Ovary (tissue), 9 donors: ENCODE measurements around the gene TRAPPC2. TPM values are rescaled to one million over a fixed set of nuclear protein-coding genes. Genes with fewer than 3 reads are reported as not detected.

ENCODE experiments used
- DNase-seq, 5 donors: peaks; one replicate each; pipeline ENCODE4 v3.0.0-alpha.2; 2019 to 2020
- H3K27ac ChIP-seq, 2 donors: fragments of 200-600 bp; one replicate each; pipeline versions ENCODE4 v1.5.1 to v1.8.0; 2019 to 2022
- H3K27me3 ChIP-seq: fragments of 200-600 bp; one replicate; pipeline ENCODE4 v1.8.0; 2022
- H3K36me3 ChIP-seq: fragments of 200-600 bp; sonication (generic); one replicate; pipeline ENCODE4 v1.5.1; 2019
- H3K4me1 ChIP-seq: one replicate; pipeline ENCODE4 v1.8.1; 2013; ENCODE audit warnings: mild to moderate bottlenecking, moderate library complexity; ENCODE audit not compliant: insufficient read depth
- H3K4me3 ChIP-seq: fragments of 200-600 bp; sonication (generic); one replicate; pipeline ENCODE4 v1.5.1; 2017
- H3K9me3 ChIP-seq, 2 donors: fragments of 200-600 bp in 1 of 2; sonication (generic) in 1 of 2; one replicate each; pipeline versions ENCODE4 v1.5.1 to v1.8.1; 2013 to 2019; ENCODE audit warnings: mild to moderate bottlenecking in 1 of 2, moderate library complexity in 1 of 2
- EP300 ChIP-seq: sonication (generic); formaldehyde crosslinking; IDR thresholded peaks from one replicate; pipeline ENCODE4 v1.6.1; 2017; ENCODE audit warnings: antibody characterized with exemption
- POLR2A ChIP-seq: fragments of 450-650 bp; IDR thresholded peaks from one replicate; pipeline ENCODE4 v1.6.1; 2017; ENCODE audit warnings: antibody characterized with exemption, mild to moderate bottlenecking, moderate library complexity
- WGBS, 3 donors: extraction: QIAGEN DNeasy Blood & Tissue Kit in 1 of 3; methylation state at CpG; one replicate each; pipeline versions ENCODE4 v1.1.5 to v1.1.7; 2013 to 2017; 5-methylcytosine and 5-hydroxymethylcytosine counted together
- intact Hi-C, 4 donors: fragments of 100-400 bp; cut with DNase I; formaldehyde crosslinking; loops; one replicate each; pipeline versions ENCODE4 v1.11.0 to v1.15.1; 2022 to 2023
- polyA plus RNA-seq, 2 donors: library from polyadenylated mRNA; stranded (reverse); fragments of 200-250 nt in 1 of 2; fragments of 350-450 nt in 1 of 2; fragmentation: Illumina TruSeq in 1 of 2; extraction: RNeasy Lipid Tissue Mini Kit (QIAGEN cat#74804) in 1 of 2; gene quantifications; one replicate each; pipeline ENCODE4 v1.2.3, GENCODE V29; 2013 to 2014
- total RNA-seq, 7 donors: library from RNA; depleted of rRNA in 2 of 7; stranded (reverse); fragments of >200 nt in 2 of 7; fragmentation: NEBNext Ultra II Directional in 3 of 7; extraction: Animal tissue kit (Norgen Biotek cat#: 25700) in 3 of 7; gene quantifications; one replicate each; pipeline versions ENCODE4 v1.1.0 to v1.2.4, GENCODE V29; 2016 to 2023
- TF ChIP-seq, protein P1 (sequence below), 3 donors: fragments of 450-650 bp in 2 of 3; fragments of 200-600 bp in 1 of 3; IDR thresholded peaks; one replicate each; pipeline versions ENCODE4 v1.5.1 to v1.8.0; 2016 to 2022; ENCODE audit warnings: antibody characterized with exemption in 3 of 3, mild to moderate bottlenecking in 1 of 3
- donor health status: DM: no; HTN: no; CAD: no; lungs with moderate emphysema.
- donor health status: DM: no; HTN: no; CAD: no.
- donor health status: Bipolar disorder and iron deficiency.
- donor health status: DM: yes; HTN: yes; CAD: no.
- donor health status: DM: no; HTN: no; CAD: no.
- donor health status: DM: yes; HTN: yes; CAD: no.

The TRAPPC2 gene
- total and polyA plus RNA-seq, 9 donors: 10.7 to 26.5 (median 20.9) TPM

DNA sequence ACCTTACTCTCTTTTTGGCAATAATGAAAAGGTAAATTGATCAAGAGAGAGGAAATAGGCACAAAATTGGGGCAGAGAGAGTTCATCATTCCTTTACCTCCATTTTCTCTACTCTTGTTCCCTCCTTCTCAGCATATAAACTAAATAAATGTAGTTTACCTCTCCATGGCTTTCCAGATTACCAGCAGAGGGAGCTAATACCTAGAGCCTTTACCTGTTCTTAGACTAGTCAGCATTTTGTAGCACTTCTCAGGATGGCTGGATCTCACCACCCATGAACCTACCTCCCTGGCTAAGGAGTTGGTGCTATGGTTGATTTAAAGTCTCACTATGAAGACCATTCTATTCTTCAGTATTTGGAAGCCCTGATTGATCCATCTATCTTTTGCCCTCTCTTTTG is 15.8 kb upstream of the TRAPPC2 start:
- Histone ChIP-seq H3K4me1 (no peaks in the 10 kb centered on the region), H3K27ac (no peak overlapping the region), H3K4me3 (no peak overlapping the region), H3K27me3 (no peaks in the 10 kb centered on the region), H3K36me3 (no peaks in the 10 kb centered on the region), H3K9me3 (no peaks in the 10 kb centered on the region)
- DNase-seq: no peak
- TF ChIP-seq POLR2A: no peak
- no peak for TF ChIP-seq EP300
- TF ChIP-seq, protein P1, sequence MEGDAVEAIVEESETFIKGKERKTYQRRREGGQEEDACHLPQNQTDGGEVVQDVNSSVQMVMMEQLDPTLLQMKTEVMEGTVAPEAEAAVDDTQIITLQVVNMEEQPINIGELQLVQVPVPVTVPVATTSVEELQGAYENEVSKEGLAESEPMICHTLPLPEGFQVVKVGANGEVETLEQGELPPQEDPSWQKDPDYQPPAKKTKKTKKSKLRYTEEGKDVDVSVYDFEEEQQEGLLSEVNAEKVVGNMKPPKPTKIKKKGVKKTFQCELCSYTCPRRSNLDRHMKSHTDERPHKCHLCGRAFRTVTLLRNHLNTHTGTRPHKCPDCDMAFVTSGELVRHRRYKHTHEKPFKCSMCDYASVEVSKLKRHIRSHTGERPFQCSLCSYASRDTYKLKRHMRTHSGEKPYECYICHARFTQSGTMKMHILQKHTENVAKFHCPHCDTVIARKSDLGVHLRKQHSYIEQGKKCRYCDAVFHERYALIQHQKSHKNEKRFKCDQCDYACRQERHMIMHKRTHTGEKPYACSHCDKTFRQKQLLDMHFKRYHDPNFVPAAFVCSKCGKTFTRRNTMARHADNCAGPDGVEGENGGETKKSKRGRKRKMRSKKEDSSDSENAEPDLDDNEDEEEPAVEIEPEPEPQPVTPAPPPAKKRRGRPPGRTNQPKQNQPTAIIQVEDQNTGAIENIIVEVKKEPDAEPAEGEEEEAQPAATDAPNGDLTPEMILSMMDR (IDR thresholded peaks at IDR 0.05): no peak
- intact Hi-C loops: loop anchor here in 2 of 4 donors (10.0 kb wide), 2 partner anchors 265 to 275 kb away; partner anchors contain the start of gene GEMIN8 (in 1 of the 2)

GRCh38 chrX:13748486-13748885 is 14.1 kb upstream of the TRAPPC2 start:
- Histone ChIP-seq H3K36me3 (no peaks in the 10 kb centered on the region), H3K4me3 (no peak overlapping the region), H3K27me3 (no peaks in the 10 kb centered on the region), H3K4me1 (no peaks in the 10 kb centered on the region), H3K27ac (no peak overlapping the region), H3K9me3 (no peaks in the 10 kb centered on the region)
- TF ChIP-seq POLR2A (no peak), EP300 (no peak)
- TF ChIP-seq, protein P1 (IDR thresholded peaks at IDR 0.05): no peak
- intact Hi-C loops: loop anchor here in 1 of 4 donors (5.0 kb wide), 1 partner anchor 91 kb away; no protein-coding TSS in a partner anchor
- 89 to 97% (median 97%) methylated on average over 3 of the region's 3 CpGs for WGBS, 3 donors
- DNase-seq: no peak

GRCh38 chrX:13747836-13748235 is 13.4 kb upstream of the TRAPPC2 start:
- H3K4me1 ChIP-seq: no peaks in the 10 kb centered on the region
- H3K4me3 ChIP-seq: no peak overlapping the region
- WGBS, 3 donors: 63 to 77% (median 65%) methylated on average over 2 of the region's 2 CpGs
- no peaks in the 10 kb centered on the region for H3K9me3 ChIP-seq
- H3K36me3 ChIP-seq: no peaks in the 10 kb centered on the region
- intact Hi-C loops: loop anchor here in 1 of 4 donors (5.0 kb wide), 1 partner anchor 91 kb away; no protein-coding TSS in a partner anchor
- DNase-seq: peak in 2 of 5 donors; percentile 15 to 63
- TF ChIP-seq, protein P1 (IDR thresholded peaks at IDR 0.05): peak in 1 of 3 donors; percentile 11
- TF ChIP-seq POLR2A: no peak
- no peaks in the 10 kb centered on the region for H3K27me3 ChIP-seq
- H3K27ac ChIP-seq: no peak overlapping the region

- Histone ChIP-seq H3K27me3 (no peaks in the 10 kb centered on the region), H3K9me3 (no peaks in the 10 kb centered on the region), H3K36me3 (no peaks in the 10 kb centered on the region), H3K27ac (no peak overlapping the region), H3K4me3 (no peak overlapping the region), H3K4me1 (no peaks in the 10 kb centered on the region)
- WGBS, 3 donors: 70 to 84% (median 79%) methylated on average over 13 of the region's 13 CpGs
- DNase-seq: no peak
- TF ChIP-seq, protein P1 (IDR thresholded peaks at IDR 0.05): no peak
- TF ChIP-seq POLR2A: no peak
- TF ChIP-seq EP300: no peak
- intact Hi-C loops: no loop called here
Measured at GRCh38 chrX:13742397-13743176, 8.2 kb upstream of the TRAPPC2 start.
